Stomach smooth muscle (tissue), 2 donors: ENCODE data around the gene HMG20B.

Experiments
- H3K27ac ChIP-seq: one replicate; pipeline ENCODE4 v1.7.0; 2013; ENCODE audit warnings: mild to moderate bottlenecking, low read length, inconsistent platforms
- H3K27me3 ChIP-seq, 2 donors: one replicate each; pipeline ENCODE4 v1.7.0; 2013; ENCODE audit warnings: low read length in 2 of 2; ENCODE audit not compliant: insufficient read depth in 2 of 2, control insufficient read depth in 1 of 2
- H3K36me3 ChIP-seq, 2 donors: one replicate each; pipeline ENCODE4 v1.7.0; 2013; ENCODE audit warnings: low read length in 2 of 2; ENCODE audit not compliant: control insufficient read depth in 2 of 2, insufficient read depth in 2 of 2
- H3K4me1 ChIP-seq: one replicate; pipeline ENCODE4 v1.7.0; 2013; ENCODE audit warnings: low read length; ENCODE audit not compliant: control insufficient read depth, insufficient read depth
- H3K4me3 ChIP-seq, 2 donors: one replicate each; pipeline ENCODE4 v1.7.0; 2013; ENCODE audit warnings: low read length in 2 of 2
- H3K9ac ChIP-seq, 2 donors: one replicate each; pipeline ENCODE4 v1.7.0; 2013; ENCODE audit warnings: low read length in 2 of 2, mild to moderate bottlenecking in 1 of 2
- H3K9me3 ChIP-seq, 2 donors: one replicate each; pipeline ENCODE4 v1.7.0; 2013; ENCODE audit warnings: low read length in 2 of 2; ENCODE audit not compliant: control insufficient read depth in 2 of 2
- donor health status: healthy.
- donor health status: Pancreatic carcinoma.

The HMG20B gene

DNA sequence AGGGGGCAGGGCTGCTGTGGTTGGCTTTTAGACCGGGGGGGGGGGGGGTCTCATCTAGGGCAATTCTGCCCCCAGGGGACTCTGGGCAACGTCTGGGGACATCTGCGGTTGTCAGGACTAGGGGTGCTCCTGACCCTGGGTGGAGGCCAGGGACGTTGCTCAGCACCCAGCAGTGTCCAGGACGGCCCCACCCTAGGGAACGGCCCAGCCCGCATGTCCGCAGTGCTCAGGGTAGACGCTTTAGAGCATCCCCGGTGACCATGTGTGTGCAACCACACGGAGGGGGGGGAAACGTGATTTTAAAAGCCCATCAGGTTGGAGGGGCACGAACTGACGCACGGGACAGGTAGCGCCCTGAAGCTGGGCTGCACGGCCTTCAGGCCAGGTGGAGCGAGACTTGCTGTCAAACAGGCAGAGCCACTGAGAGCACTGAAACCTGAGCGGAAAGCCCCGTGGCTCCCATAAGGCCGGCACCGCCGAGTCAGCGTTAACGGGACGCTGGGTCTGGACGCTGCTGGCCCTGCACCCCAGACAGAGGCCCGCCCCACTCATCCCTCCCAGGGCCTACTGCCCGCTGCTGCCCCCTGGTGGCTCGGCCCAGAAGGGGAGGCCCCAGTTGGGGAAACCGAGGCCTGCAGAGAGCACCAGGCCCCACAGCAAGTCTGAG, 45.5 kb downstream of the HMG20B start:
- Histone ChIP-seq H3K27me3 (no peaks in the 10 kb centered on the region), H3K4me1 (peaks cover 20% of the 10 kb centered on the region), H3K9me3 (no peaks in the 10 kb centered on the region), H3K9ac (no peak overlapping the region), H3K27ac (no peak overlapping the region), H3K4me3 (peak overlapping the region in 1 of 2 donors; percentile 55), H3K36me3 (peaks cover 7% of the 10 kb centered on the region in 2 donors)

DNA sequence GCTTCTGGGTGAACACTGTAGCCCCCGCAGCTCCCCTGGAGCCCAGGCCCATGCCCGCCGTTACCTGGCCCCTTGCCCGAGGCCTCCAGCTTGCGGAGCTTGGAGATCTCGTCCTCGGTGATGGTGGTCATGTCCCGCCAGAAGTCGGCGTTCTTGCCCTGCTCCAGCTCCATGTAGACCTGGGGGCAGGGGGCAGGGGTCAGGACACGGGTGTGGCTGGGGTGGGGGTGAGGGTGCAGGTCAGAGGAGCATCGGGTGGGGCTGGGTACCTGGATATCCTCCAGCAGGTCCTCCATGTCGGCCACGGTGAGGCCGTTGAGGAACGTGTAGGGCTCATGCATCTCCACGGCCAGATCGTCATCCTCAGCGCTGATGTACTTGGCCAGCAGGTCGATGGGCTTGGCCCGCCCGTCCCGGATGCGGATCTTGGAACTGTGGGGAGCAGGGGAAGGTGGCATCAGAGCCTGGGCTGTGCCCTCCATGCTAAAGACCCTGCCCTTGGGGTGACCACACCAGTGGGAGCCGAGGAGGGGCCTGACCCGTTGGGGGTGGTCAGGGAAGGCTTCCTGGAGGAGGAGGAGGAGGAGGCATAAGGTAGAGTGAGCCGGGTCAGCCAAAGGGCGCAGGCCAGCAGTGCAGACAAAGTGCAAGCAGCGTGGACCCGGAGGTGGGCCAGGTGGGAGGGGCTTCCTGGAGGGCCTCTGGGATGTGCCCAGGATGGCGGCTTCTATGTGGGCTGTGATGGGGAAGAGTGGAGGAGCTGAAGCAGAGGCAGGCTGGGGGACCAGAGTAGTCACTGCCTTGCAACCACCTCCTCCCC, 46.3 kb downstream of the HMG20B start:
- no peaks in the 10 kb centered on the region for H3K27me3 ChIP-seq
- H3K27ac ChIP-seq = no peak overlapping the region
- H3K36me3 ChIP-seq = peaks cover 7 to 9% of the 10 kb centered on the region in 2 donors
- no peak overlapping the region for H3K9ac ChIP-seq
- H3K9me3 ChIP-seq = no peaks in the 10 kb centered on the region
- H3K4me1 ChIP-seq = peaks cover 13% of the 10 kb centered on the region
- H3K4me3 ChIP-seq = no peak overlapping the region

DNA sequence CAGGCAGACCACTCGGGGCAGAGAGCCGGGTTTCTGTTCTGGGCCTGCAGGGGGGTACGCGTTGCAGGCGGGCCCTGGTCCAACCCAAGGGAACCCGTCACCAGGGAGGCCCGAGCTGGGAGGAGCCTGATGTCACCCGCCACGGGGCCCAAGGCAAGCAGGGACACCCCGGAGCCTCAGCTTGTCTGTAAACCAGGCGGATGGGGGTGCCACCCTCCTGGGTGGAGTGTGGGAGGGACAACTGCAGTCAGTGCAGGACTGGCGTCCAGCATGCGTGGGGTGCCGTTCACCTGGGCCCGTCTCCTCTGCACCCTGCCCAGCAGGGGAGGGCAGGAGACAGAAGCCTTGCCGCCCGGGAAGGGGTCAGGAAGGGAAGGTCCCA, 46.9 kb downstream of the HMG20B start:
- H3K36me3 ChIP-seq = peaks cover 7 to 9% of the 10 kb centered on the region in 2 donors
- no peak overlapping the region for H3K9ac ChIP-seq

DNA sequence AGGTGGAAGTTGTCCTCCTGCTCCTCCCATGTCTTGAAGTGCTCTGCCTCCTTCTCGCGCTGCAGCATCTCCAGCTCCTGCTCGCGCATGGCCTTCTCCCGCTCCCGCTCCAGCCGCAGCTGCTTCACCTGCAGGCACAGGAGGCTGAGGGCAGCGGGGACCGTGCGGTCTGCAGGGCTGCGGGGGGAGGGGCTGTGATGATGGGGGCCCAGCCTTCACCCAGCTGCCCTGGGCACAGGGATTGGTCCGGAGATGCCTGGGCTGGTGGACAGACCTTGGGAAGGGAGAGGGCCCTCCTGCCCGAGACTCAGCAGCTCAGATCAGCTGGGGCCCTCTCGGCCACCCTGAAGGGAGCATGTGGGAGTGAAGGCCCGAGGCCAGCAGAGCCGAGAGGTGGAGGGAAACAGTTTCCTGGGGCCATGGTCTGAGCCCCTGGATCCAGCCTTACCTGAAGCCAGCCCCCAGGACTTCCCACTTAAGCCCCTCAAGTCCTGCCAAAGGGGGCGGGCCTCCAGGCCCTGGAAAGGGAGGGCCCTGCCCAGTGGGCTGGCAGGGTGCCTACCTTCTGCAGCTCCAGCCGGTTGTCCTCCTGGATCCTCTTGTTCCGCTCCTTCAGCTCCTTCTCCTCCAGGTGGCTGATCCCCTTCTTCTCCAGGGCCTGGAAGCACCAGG, 47.5 kb downstream of the HMG20B start:
- H3K4me1 ChIP-seq = peaks cover 20% of the 10 kb centered on the region
- no peak overlapping the region for H3K9ac ChIP-seq
- H3K4me3 ChIP-seq = no peak overlapping the region
- no peak overlapping the region for H3K27ac ChIP-seq
- H3K27me3 ChIP-seq = no peaks in the 10 kb centered on the region
- H3K36me3 ChIP-seq = peaks cover 7 to 9% of the 10 kb centered on the region in 2 donors
- no peaks in the 10 kb centered on the region for H3K9me3 ChIP-seq

More for the DNA sequence above, 46.9 kb downstream of the HMG20B start:
- Histone ChIP-seq H3K4me1 (peaks cover 13% of the 10 kb centered on the region), H3K27ac (no peak overlapping the region), H3K4me3 (no peak overlapping the region), H3K9me3 (no peaks in the 10 kb centered on the region), H3K27me3 (no peaks in the 10 kb centered on the region)

- H3K4me1 ChIP-seq = peaks cover 27% of the 10 kb centered on the region
- H3K27ac ChIP-seq = no peak overlapping the region
- H3K36me3 ChIP-seq = peaks cover 7 to 9% of the 10 kb centered on the region in 2 donors
- no peak overlapping the region for H3K9ac ChIP-seq
- no peak overlapping the region for H3K4me3 ChIP-seq
- H3K9me3 ChIP-seq = no peaks in the 10 kb centered on the region
- H3K27me3 ChIP-seq = no peaks in the 10 kb centered on the region
These were observed 48.2 kb downstream of the HMG20B start for GRCh38 chr19:3620817-3621547.

GRCh38 chr19:3621689-3622088, 48.9 kb downstream of the HMG20B start:
- Histone ChIP-seq H3K9me3 (no peaks in the 10 kb centered on the region), H3K27ac (no peak overlapping the region), H3K9ac (no peak overlapping the region), H3K4me3 (no peak overlapping the region), H3K27me3 (no peaks in the 10 kb centered on the region), H3K36me3 (peaks cover 7 to 9% of the 10 kb centered on the region in 2 donors), H3K4me1 (peaks cover 31% of the 10 kb centered on the region)

DNA sequence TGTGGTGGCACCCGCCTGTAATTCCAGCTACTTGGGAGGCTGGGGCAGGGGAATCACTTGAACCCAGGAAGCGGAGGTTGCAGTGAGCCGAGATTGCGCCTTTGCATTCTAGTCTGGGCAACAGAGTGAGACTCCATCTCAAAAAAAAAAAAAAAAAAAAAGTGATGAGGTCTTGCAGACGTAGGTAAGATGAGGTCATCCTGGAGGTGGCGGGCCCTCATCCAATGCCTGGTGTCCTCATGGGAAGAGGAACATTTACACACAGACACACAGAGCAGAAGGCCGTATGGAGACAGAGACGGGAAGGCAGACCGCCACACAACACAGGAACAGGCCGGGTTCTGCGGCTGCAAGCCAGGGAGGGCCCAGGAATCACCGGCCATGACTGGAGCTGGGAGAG, 49.5 kb downstream of the HMG20B start:
- peaks cover 7 to 9% of the 10 kb centered on the region in 2 donors for H3K36me3 ChIP-seq
- no peak overlapping the region for H3K4me3 ChIP-seq
- peaks cover 34% of the 10 kb centered on the region for H3K4me1 ChIP-seq
- H3K27me3 ChIP-seq = no peaks in the 10 kb centered on the region
- no peak overlapping the region for H3K27ac ChIP-seq
- no peak overlapping the region for H3K9ac ChIP-seq
- no peaks in the 10 kb centered on the region for H3K9me3 ChIP-seq

GRCh38 chr19:3623716-3624115, 51.0 kb downstream of the HMG20B start:
- peaks cover 7% of the 10 kb centered on the region in 2 donors for H3K36me3 ChIP-seq
- H3K4me1 ChIP-seq = peaks cover 32% of the 10 kb centered on the region
- no peak overlapping the region for H3K4me3 ChIP-seq
- H3K27ac ChIP-seq = no peak overlapping the region
- no peak overlapping the region for H3K9ac ChIP-seq
- no peaks in the 10 kb centered on the region for H3K27me3 ChIP-seq
- no peaks in the 10 kb centered on the region for H3K9me3 ChIP-seq

GRCh38 chr19:3625996-3626472, 53.3 kb downstream of the HMG20B start:
- Histone ChIP-seq H3K9ac (peak overlapping the region; percentile 87 to 94), H3K36me3 (peaks cover 7 to 11% of the 10 kb centered on the region in 2 donors), H3K27me3 (no peaks in the 10 kb centered on the region), H3K9me3 (no peaks in the 10 kb centered on the region), H3K4me1 (peaks cover 30% of the 10 kb centered on the region), H3K27ac (peak overlapping the region; percentile 89), H3K4me3 (peak overlapping the region; percentile 90 to 98)
